OCI-LY7 (cell line): ENCODE data around the gene RPL37.

Source experiments
- CTCF ChIP-seq: fragments of 200-600 bp; sonication (generic); conservative IDR thresholded peaks from 2 replicates; pipeline ENCODE4 v1.5.1; 2014; ENCODE audit warnings: mild to moderate bottlenecking, antibody characterized with exemption, low read length, moderate library complexity, mixed read lengths
- EZH2phosphoT487 ChIP-seq: fragments of 200-600 bp; sonication (generic); IDR thresholded peaks from 2 replicates; pipeline ENCODE4 v1.6.1; 2018; ENCODE audit warnings: low read depth, borderline replicate concordance, mild to moderate bottlenecking, mixed run types, antibody characterized with exemption, low read length, moderate library complexity, mixed read lengths

- TF ChIP-seq CTCF = no peak
- TF ChIP-seq EZH2phosphoT487 = no peak
Measured at GRCh38 chr5:40860711-40861110, 25.7 kb upstream of the RPL37 start.
